SU-DHL-6 (cell line): ENCODE measurements around the gene IGIP.

Experiments
- H2AFZ ChIP-seq: fragments of 200-600 bp; sonication (generic); 2 replicates; pipeline ENCODE4 v1.6.1; 2014; ENCODE audit warnings: low read depth, mild to moderate bottlenecking, moderate library complexity, mixed read lengths, antibody characterized with exemption, low read length; ENCODE audit not compliant: severe bottlenecking
- H3F3A ChIP-seq: fragments of 200-600 bp; shearing (Covaris generic); 2 replicates; pipeline ENCODE4 v1.6.0; 2016; ENCODE audit warnings: antibody characterized with exemption, mild to moderate bottlenecking; ENCODE audit not compliant: insufficient read depth
- H3K27ac ChIP-seq: fragments of 200-600 bp; sonication (generic); 2 replicates; pipeline ENCODE4 v1.5.1; 2016; ENCODE audit warnings: low read depth, mild to moderate bottlenecking, low read length, moderate library complexity, mixed read lengths
- H3K27me3 ChIP-seq: fragments of 200-600 bp; sonication (generic), shearing (Covaris generic); 2 replicates; pipeline ENCODE4 v1.6.0; 2014; ENCODE audit warnings: mild to moderate bottlenecking, low read length
- H3K36me3 ChIP-seq: fragments of 200-600 bp; sonication (generic); 2 replicates; pipeline ENCODE4 v1.6.1; 2014; ENCODE audit warnings: mild to moderate bottlenecking, low read length, mixed read lengths
- H3K4me2 ChIP-seq: fragments of 300-600, 200-600 bp; shearing (Covaris generic), sonication (generic); 2 replicates; pipeline ENCODE4 v1.6.0; 2014; ENCODE audit warnings: low read length, low read depth, mild to moderate bottlenecking; ENCODE audit not compliant: poor library complexity, severe bottlenecking
- H3K4me3 ChIP-seq: fragments of 200-600 bp; sonication (generic); 2 replicates; pipeline ENCODE4 v1.5.1; 2014; ENCODE audit warnings: antibody characterized with exemption, low read length, mild to moderate bottlenecking, mixed read lengths; ENCODE audit not compliant: insufficient read depth, poor library complexity, severe bottlenecking
- H3K79me2 ChIP-seq: fragments of 200-600 bp; sonication (generic); 2 replicates; pipeline ENCODE4 v1.6.1; 2014; ENCODE audit warnings: mild to moderate bottlenecking, low read length, moderate library complexity; ENCODE audit not compliant: insufficient read depth
- H3K9ac ChIP-seq: fragments of 200-600 bp; sonication (generic); 2 replicates; pipeline ENCODE4 v1.7.0; 2014; ENCODE audit warnings: mild to moderate bottlenecking, low read length
- H3K9me2 ChIP-seq: fragments of 200-600 bp; sonication (generic); replicated peaks from 2 replicates; pipeline ENCODE4 v1.6.1; 2014; ENCODE audit warnings: low read length; ENCODE audit not compliant: insufficient read depth
- H3K9me3 ChIP-seq: fragments of 200-600 bp; sonication (generic); 2 replicates; pipeline ENCODE4 v1.6.1; 2014; ENCODE audit warnings: low read length, mixed read lengths; ENCODE audit not compliant: insufficient read depth
- H4K20me1 ChIP-seq: fragments of 200-600 bp; sonication (generic); 2 replicates; pipeline ENCODE4 v1.6.1; 2014; ENCODE audit warnings: low read depth, mild to moderate bottlenecking, antibody characterized with exemption, low read length, moderate library complexity, mixed read lengths
- EZH2phosphoT487 ChIP-seq: fragments of 200-600 bp; sonication (generic), shearing (Covaris generic); conservative IDR thresholded peaks from 2 replicates; pipeline ENCODE4 v1.6.1; 2018; ENCODE audit warnings: mild to moderate bottlenecking, antibody characterized with exemption, low read length, moderate library complexity, mixed read lengths
- TF ChIP-seq, protein P1 (sequence below): fragments of 200-600 bp; sonication (generic); IDR thresholded peaks from one replicate; pipeline ENCODE4 v1.5.1; 2017; ENCODE audit warnings: antibody characterized with exemption, mild to moderate bottlenecking, low read length, moderate library complexity; ENCODE audit not compliant: insufficient read depth, poor library complexity, severe bottlenecking

Gene IGIP

DNA sequence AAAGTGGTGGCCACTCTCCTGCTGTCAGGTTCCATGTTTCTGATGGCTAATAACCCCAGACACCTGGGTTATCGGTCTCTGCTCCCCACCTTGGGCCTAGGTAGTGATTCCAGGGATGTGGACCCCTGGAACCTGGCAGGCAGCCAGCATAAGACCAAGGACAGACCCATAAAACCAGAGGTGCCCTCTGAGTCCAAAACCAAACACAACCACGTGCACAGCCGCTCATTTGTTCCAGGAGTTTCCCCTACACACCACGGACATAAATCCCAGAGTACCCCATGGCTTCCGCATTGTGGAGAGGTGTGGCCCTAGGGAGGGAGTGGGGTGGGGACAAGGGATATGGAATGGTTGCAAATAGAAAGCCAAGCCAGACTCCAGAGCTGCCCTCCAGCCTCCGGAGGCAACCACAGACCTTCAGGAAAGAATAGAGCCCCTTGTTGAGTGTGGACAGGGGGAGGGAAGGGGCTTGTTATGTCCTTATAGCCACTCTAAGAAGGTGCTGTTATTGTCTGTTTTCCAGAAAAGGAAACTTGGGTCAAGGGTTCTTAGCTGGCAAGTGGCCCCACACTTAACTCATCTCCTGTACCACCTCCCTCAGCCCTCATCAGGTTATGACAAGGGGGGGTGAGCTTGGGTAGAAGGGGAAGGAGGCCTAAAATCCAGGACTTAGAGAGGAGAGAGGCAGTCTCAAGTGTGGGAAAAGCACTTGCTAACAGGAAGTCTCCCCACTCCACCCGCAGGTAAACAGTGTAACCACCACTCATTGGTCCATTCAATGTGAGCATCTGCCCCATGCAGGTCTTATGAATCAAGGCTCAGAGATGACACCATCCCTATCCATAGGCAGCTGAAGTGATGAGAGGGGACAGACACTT lies 25.6 kb downstream of the IGIP start:
- Histone ChIP-seq H3K79me2 (no peaks in the 10 kb centered on the region), H3K36me3 (no peaks in the 10 kb centered on the region), H3K4me2 (no peak overlapping the region), H4K20me1 (no peaks in the 10 kb centered on the region), H3K9me2 (no peaks in the 10 kb centered on the region), H3K9ac (no peak overlapping the region), H3K9me3 (no peaks in the 10 kb centered on the region), H3F3A (no peaks in the 10 kb centered on the region), H3K27ac (no peak overlapping the region), H3K4me3 (no peak overlapping the region), H3K27me3 (no peaks in the 10 kb centered on the region), H2AFZ (no peak overlapping the region)
- TF ChIP-seq, protein P1, sequence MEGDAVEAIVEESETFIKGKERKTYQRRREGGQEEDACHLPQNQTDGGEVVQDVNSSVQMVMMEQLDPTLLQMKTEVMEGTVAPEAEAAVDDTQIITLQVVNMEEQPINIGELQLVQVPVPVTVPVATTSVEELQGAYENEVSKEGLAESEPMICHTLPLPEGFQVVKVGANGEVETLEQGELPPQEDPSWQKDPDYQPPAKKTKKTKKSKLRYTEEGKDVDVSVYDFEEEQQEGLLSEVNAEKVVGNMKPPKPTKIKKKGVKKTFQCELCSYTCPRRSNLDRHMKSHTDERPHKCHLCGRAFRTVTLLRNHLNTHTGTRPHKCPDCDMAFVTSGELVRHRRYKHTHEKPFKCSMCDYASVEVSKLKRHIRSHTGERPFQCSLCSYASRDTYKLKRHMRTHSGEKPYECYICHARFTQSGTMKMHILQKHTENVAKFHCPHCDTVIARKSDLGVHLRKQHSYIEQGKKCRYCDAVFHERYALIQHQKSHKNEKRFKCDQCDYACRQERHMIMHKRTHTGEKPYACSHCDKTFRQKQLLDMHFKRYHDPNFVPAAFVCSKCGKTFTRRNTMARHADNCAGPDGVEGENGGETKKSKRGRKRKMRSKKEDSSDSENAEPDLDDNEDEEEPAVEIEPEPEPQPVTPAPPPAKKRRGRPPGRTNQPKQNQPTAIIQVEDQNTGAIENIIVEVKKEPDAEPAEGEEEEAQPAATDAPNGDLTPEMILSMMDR = no peak
- TF ChIP-seq EZH2phosphoT487 = no peak

DNA sequence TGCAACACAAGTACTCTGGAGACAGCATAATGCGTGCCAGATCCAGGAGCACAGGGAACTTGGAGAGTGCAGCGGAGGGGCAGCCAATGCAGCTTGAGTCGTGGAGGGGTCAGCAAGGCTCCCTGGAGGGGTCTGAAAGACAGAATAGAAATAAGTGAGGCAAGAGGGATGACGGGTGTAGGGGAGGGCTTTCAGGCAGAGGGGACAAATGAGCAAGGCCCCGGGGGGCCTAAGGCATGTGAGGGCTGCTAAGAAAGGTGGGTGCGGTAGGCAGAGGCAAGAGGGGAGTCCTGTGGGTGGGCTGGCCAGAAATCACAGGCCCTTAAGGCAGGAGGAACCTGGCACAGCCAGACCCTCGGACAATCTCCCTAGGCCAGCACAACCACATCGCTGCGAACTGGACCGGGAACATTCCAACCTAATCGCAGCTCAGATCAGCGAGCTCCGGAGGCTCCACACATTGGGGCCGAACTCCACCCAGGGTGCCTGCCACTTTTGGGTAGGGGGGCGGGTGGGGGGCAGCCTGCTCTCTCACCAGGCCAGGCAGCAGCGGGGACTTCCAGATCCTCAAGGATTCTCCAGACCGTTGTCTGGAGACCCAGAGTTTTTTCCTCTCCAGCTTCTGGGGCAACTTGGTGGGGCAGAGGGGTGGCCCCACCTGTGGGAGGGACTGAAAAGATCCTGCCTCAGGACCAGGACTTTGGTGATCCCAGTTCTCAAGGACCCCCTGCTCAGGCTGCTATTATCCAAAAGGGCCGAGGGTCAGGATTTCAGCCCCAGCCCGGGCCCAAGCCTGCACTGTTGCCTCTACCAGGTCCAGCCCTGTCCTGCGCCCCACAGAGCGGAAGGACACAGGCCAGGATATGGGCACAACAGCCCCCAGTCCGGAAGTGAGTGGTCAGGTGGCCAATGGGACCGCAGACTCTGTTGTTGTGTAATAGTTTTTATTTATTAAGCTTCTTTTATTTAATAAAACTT lies 26.6 kb downstream of the IGIP start:
- no peaks in the 10 kb centered on the region for H3K36me3 ChIP-seq
- TF ChIP-seq EZH2phosphoT487 = no peak
- TF ChIP-seq, protein P1 = no peak
- no peak overlapping the region for H2AFZ ChIP-seq
- H3K4me3 ChIP-seq = no peak overlapping the region
- no peaks in the 10 kb centered on the region for H3K79me2 ChIP-seq
- no peaks in the 10 kb centered on the region for H3K27me3 ChIP-seq
- no peaks in the 10 kb centered on the region for H3K9me3 ChIP-seq
- H3F3A ChIP-seq = no peaks in the 10 kb centered on the region
- H3K4me2 ChIP-seq = no peak overlapping the region
- no peaks in the 10 kb centered on the region for H4K20me1 ChIP-seq
- H3K9me2 ChIP-seq = no peaks in the 10 kb centered on the region
- no peak overlapping the region for H3K27ac ChIP-seq
- no peak overlapping the region for H3K9ac ChIP-seq

DNA sequence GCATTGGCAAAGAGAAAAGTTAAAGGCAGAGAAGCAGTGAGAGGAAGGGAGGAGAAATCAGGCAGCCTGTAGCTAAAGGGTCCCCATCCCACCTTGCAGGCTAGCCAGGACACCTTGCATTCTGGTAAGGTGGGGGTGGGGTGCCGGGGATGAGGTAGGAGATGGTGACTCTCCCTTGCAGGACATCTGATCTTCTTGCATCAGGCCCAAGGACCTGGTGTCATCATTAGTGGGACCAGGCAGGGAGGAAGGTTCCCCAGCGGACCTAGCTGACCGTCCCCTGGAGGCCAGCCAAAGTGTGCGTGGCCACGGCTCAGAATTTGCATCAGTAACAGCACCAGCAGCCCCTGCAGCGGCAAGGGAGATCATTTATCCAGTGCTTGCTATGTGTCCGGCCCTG lies 27.5 kb downstream of the IGIP start:
- no peaks in the 10 kb centered on the region for H4K20me1 ChIP-seq
- H3K27ac ChIP-seq = no peak overlapping the region
- H3K36me3 ChIP-seq = no peaks in the 10 kb centered on the region
- H3K79me2 ChIP-seq = no peaks in the 10 kb centered on the region
- H3K4me2 ChIP-seq = no peak overlapping the region
- no peaks in the 10 kb centered on the region for H3K9me3 ChIP-seq
- no peak overlapping the region for H3K4me3 ChIP-seq
- no peaks in the 10 kb centered on the region for H3K27me3 ChIP-seq
- H2AFZ ChIP-seq = no peak overlapping the region
- no peak overlapping the region for H3K9ac ChIP-seq
- TF ChIP-seq EZH2phosphoT487 = no peak
- TF ChIP-seq, protein P1 = no peak
- H3K9me2 ChIP-seq = no peaks in the 10 kb centered on the region
- H3F3A ChIP-seq = no peaks in the 10 kb centered on the region
